Stimulated activated naive CD8-positive, alpha-beta T cell treated with anti-CD3 and anti-CD28 coated beads, Interleukin-15, Interleukin-2, amounts not matched to agents 100 ng/mL and 50 ng/mL, for 24 hours (primary cell): ENCODE measurements around the gene ERAL1.
A peak's percentile ranks its signal among the peaks of the same experiment; 100 is the strongest.
"Not testable (repeated sequence)": the region's sequence is repeated elsewhere in the genome, so short reads cannot be mapped to it uniquely, and the experiment has no call there.

Experiments
- H3K27ac Mint-ChIP-seq: one replicate; pipeline ENCODE4 v1.8.0; 2021; ENCODE audit warnings: mild to moderate bottlenecking, mixed read lengths
- H3K27me3 Mint-ChIP-seq: one replicate; pipeline ENCODE4 v1.8.0; 2021; ENCODE audit warnings: mixed read lengths
- H3K36me3 Mint-ChIP-seq: one replicate; pipeline ENCODE4 v1.8.0; 2021; ENCODE audit warnings: low read depth, mixed read lengths
- H3K4me1 Mint-ChIP-seq: one replicate; pipeline ENCODE4 v1.8.0; 2021; ENCODE audit warnings: low read depth, mixed read lengths
- H3K4me3 Mint-ChIP-seq: one replicate; pipeline ENCODE4 v1.8.0; 2021; ENCODE audit warnings: mild to moderate bottlenecking, mixed read lengths
- H3K9me3 Mint-ChIP-seq: one replicate; pipeline ENCODE4 v1.8.0; 2021; ENCODE audit warnings: mixed read lengths

Gene ERAL1

DNA sequence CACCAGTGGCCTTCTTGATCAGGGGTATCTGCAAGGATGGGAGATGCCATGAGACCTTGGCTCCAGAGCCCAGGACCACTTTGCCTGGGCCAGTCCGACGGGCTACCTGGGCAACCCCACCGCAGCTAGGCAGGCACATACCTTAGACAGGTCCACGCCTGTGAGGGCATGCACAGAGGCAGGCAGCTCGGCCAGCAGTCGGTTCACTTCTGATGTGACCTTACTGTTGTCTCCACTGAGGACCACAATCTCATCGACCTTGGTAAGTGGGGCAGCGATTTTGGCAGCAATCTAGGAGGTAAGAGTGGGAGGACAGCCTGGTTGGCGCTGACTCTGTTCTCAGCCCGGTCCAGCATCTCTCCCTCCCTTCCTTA is 25.7 kb downstream of the ERAL1 start:
- peaks cover 30% of the 10 kb centered on the region for H3K36me3 Mint-ChIP-seq
- H3K4me3 Mint-ChIP-seq, result no peak overlapping the region
- no peaks in the 10 kb centered on the region for H3K9me3 Mint-ChIP-seq
- no peaks in the 10 kb centered on the region for H3K27me3 Mint-ChIP-seq
- H3K4me1 Mint-ChIP-seq, result peaks cover 33% of the 10 kb centered on the region
- H3K27ac Mint-ChIP-seq, result no peak overlapping the region

DNA sequence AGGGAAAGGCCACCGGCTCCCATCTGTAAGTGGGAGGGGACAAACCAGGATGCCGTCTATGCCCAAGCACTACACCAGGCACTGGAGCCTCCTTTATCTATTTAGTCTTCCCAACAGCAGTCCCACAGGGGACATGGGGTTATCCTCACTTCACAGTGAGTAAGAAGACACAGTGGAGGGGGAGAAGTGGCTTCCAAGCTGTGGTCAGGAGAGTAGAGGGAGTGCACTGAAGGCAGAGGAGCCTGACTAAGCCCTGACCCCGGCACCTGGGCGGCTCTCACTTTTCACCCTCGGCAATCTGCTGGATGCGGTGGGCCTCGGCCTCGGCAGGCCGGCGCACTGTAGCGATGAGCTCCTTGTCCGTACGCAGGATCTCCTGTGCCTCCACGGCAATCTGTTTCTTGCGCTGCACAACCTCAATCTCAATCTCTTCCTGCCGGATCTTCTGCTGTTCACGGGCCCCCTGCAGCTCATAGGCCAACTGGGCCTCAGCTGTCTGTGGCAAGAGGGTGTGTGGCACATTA is 26.8 kb downstream of the ERAL1 start:
- Mint-ChIP-seq H3K4me1 (peaks cover 23% of the 10 kb centered on the region), H3K27ac (no peak overlapping the region), H3K36me3 (peaks cover 30% of the 10 kb centered on the region), H3K4me3 (no peak overlapping the region), H3K9me3 (no peaks in the 10 kb centered on the region), H3K27me3 (no peaks in the 10 kb centered on the region)

DNA sequence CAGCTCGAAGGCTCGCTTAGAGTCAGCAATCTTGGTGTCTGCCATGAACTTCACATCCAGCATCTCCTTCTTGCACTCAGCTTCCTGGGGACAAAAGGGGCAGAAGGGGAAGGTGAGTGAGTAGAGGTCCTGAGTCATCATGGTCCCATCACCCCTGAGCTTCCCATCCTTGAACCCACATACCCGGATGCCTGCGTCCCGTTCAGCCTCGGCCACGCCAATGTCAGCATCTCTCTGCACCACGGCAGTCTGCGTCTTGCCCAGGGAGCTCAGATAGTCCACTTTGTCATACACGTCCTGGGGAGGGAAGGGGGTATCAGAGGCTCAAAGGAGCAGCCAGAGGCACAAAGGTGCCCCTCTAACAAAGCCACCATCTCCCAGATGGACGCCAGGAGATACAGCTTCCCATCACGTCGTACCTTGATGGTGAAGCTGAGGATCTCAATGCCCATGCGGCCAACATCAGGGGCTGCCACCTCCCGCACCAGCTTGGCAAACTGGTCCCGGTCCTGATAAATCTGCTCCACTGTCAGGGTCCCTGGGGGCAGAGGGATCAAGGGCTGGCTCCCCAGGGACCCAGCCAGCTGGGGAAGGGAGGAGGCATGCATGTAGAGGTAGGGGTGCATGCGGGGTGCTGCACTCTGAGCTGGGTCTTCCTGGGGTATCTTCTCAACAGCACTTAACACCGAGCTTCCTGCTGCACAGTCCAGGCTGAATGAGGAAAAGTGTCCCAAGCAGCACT is 27.5 kb downstream of the ERAL1 start:
- H3K36me3 Mint-ChIP-seq, result peaks cover 30% of the 10 kb centered on the region
- H3K4me3 Mint-ChIP-seq, result no peak overlapping the region
- H3K4me1 Mint-ChIP-seq, result peaks cover 19% of the 10 kb centered on the region
- H3K27me3 Mint-ChIP-seq, result no peaks in the 10 kb centered on the region
- no peak overlapping the region for H3K27ac Mint-ChIP-seq
- no peaks in the 10 kb centered on the region for H3K9me3 Mint-ChIP-seq

DNA sequence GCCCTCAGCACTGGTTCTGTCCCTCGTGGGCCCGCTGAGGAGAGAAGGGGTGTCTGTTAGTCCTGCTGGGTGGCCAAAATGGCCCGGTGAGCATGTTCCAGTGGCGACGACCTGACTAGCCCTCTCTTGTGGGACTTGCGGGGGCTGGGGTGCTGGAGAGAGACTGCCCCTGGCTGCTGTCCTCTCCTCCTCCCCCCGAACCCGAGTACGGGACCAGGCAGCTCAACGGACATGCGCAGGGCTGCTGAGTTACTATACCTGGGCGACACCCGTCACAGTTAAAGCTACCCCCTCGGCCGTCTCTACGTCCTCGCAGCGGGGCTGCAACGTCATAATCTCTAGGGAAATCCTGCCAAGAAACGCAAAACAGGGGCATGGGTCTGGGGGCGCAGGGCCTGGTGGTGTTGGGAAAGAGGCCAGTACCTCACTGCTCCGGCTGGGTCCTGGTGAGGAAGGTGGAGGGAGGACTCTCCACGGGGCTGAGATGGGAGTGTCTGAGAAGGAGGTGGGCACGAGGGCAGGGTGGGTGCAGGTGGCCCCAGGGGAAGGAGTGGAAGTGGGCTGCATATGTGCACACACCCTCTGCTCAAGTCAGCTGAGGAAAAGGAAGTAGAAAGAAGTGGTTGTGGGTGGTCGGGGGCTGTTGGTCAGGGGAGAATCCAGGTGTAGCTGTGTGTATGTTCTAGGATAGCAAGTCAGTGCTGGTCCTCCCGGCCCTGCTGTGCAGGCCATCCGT is 29.3 kb downstream of the ERAL1 start:
- no peaks in the 10 kb centered on the region for H3K27me3 Mint-ChIP-seq
- H3K36me3 Mint-ChIP-seq, result peaks cover 19% of the 10 kb centered on the region
- H3K4me3 Mint-ChIP-seq, result no peak overlapping the region
- peaks cover 18% of the 10 kb centered on the region for H3K4me1 Mint-ChIP-seq
- no peaks in the 10 kb centered on the region for H3K9me3 Mint-ChIP-seq
- H3K27ac Mint-ChIP-seq, result no peak overlapping the region

DNA sequence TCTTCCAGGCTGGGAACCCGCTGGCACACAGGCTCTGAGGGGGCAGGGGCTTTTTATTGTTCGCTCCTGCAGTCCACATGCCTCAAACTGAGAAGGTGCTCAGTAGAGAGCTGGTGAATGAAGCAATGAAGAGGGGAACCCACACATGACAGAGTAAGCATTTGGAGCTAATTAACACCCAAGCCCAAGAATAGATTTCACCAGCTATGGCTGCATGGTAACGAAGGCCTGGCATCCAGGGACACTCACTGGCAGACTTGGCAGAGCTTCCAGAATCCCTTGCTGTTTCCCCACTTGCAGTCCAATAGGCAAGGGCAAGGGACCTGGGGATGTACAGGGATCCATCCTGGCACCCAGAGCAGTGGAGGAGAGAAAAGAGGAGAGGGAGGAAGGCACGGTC is 30.5 kb downstream of the ERAL1 start:
- no peaks in the 10 kb centered on the region for H3K27me3 Mint-ChIP-seq
- H3K27ac Mint-ChIP-seq, result no peak overlapping the region
- H3K9me3 Mint-ChIP-seq, result no peaks in the 10 kb centered on the region
- peaks cover 30% of the 10 kb centered on the region for H3K4me1 Mint-ChIP-seq
- H3K36me3 Mint-ChIP-seq, result peaks cover 12% of the 10 kb centered on the region
- H3K4me3 Mint-ChIP-seq, result no peak overlapping the region

DNA sequence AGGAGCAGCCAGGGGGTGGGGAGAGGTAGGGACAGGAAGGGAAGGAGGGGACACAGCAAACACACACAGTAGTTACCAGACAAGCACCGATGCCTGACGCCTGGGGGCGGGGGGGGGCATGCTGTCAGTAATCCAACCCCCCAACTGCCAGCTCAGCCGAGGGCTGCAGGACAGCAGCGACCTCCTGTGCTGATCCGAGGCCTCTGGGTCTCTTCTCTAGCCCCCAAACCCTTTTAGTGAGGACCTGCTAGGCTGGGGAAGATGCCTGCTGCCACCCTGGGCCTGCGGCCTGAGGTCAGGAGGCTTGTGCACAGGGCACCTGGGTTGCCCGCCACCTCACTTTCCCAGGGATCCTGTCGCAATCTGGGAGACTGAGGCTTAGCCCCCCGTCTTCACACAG is 31.1 kb downstream of the ERAL1 start:
- H3K27me3 Mint-ChIP-seq, result no peaks in the 10 kb centered on the region
- no peaks in the 10 kb centered on the region for H3K9me3 Mint-ChIP-seq
- no peak overlapping the region for H3K27ac Mint-ChIP-seq
- peaks cover 36% of the 10 kb centered on the region for H3K4me1 Mint-ChIP-seq
- no peak overlapping the region for H3K4me3 Mint-ChIP-seq
- H3K36me3 Mint-ChIP-seq, result peaks cover 14% of the 10 kb centered on the region

DNA sequence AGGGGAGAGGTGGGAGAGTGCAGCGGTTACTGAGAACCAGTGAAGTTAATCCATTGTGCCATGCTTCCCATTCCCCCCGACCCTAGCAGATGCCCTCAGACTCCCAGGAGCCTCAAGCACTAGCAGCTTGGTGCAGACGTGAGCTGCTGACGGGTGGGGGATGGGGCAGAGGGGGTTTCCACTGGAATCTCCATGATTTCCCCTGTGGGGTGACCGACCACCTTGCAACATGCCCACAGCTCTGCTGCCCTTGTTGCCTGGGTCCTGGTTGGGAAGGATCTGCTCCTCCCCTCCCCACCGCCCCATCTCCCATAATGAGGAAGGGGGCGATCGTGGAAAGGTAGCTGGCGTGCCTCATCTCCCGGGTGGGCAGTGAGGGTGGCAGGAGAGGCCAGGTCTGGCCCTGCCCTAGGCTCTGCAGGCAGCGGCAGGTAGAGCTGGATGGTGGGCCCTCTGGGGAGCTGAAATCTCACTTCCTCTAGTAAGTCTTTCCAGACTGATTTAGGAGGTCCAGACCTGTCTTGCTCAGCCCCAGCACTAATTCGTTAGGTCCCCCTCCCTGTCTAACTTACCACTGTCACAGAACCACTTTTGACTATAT is 33.2 kb downstream of the ERAL1 start:
- Mint-ChIP-seq H3K9me3 (no peaks in the 10 kb centered on the region), H3K4me3 (no peak overlapping the region), H3K27me3 (no peaks in the 10 kb centered on the region), H3K4me1 (peaks cover 54% of the 10 kb centered on the region), H3K36me3 (peaks cover 16% of the 10 kb centered on the region), H3K27ac (no peak overlapping the region)

DNA sequence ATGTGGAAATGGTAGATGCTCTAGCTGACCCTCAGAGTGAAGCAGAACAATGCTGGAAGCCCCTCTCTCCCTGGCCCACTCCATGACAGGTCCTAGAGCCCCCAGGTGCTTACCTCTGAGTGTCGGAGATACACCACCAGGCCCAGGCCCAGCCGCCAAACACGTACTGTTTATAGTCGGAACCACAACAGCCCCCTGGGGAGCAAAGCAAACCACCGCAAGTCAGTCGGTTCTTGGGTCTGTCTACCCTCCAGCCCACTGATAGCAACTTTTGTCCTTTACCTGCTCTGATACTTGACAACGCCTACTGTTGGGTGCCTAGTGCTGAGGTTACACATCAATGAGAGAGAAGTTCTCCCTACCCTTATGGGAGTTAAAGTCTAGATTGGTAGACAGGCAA is 34.0 kb downstream of the ERAL1 start:
- H3K4me1 Mint-ChIP-seq, result peaks cover 63% of the 10 kb centered on the region
- H3K4me3 Mint-ChIP-seq, result no peak overlapping the region
- peaks cover 16% of the 10 kb centered on the region for H3K36me3 Mint-ChIP-seq
- no peaks in the 10 kb centered on the region for H3K9me3 Mint-ChIP-seq
- no peaks in the 10 kb centered on the region for H3K27me3 Mint-ChIP-seq
- H3K27ac Mint-ChIP-seq, result peak overlapping the region; percentile 31

DNA sequence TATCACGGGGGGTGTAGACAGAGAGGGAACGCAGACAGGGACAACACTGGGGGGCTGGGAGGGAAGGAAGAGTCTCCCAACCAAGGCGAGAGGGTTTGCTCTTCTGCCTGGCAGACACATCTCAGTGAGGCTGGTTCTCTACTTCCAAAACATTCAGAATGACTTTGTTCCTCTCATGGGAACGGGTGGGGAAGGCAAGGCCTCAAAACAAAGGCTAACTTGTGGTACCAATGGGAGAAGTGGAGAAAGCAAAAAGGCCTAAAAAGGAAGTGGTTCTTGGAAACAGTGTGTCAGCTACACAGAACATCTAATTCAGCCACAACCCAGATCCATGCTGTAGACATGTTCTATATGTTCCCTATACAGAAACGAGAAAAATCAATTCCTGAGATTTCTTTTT is 35.2 kb downstream of the ERAL1 start:
- Mint-ChIP-seq H3K36me3 (peaks cover 12% of the 10 kb centered on the region), H3K4me1 (peaks cover 68% of the 10 kb centered on the region), H3K27me3 (no peaks in the 10 kb centered on the region), H3K9me3 (no peaks in the 10 kb centered on the region), H3K4me3 (no peak overlapping the region), H3K27ac (peak overlapping the region; percentile 40)

DNA sequence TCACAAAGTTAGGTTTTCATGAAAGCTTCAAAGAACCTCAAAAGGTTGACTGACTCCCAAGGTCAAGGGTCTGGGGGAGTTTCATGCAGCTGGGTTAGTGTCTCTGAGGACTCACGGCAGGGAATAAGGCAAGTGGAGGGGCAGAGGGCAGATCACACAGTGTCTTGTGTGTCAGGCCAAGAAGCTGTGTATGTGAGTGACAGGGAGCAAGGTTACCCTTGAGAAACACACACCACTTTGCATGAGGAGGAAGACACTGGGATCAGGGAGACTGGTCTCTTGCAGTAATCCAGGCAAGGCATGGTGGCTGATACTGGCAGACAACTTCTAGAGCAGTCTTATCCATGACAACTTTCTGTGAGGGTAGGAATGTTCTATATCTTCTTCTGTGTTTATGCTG is 36.4 kb downstream of the ERAL1 start:
- H3K27ac Mint-ChIP-seq, result peak overlapping the region; percentile 85
- H3K27me3 Mint-ChIP-seq, result no peaks in the 10 kb centered on the region
- peaks cover 12% of the 10 kb centered on the region for H3K36me3 Mint-ChIP-seq
- H3K9me3 Mint-ChIP-seq, result no peaks in the 10 kb centered on the region
- peaks cover 79% of the 10 kb centered on the region for H3K4me1 Mint-ChIP-seq
- no peak overlapping the region for H3K4me3 Mint-ChIP-seq

DNA sequence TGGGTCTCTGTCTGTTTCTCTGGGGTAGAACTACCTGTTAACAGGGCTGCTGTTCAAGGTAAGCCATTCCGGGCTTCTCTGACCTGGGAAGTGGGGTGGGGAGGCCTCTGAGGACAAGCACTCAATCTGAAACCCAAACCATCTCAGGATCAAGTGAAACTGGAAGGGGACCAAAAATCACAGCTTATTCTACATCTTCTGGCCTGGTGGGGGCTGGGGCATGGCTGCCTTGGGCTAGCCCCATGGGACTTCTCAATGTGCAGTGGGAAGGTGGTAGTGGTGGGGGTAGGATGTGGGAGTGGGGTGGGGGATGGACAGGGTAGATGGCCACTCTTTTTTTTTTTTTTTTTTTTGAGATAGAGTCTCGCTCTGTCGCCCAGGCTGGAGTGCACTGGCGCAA is 37.2 kb downstream of the ERAL1 start:
- peaks cover 86% of the 10 kb centered on the region for H3K4me1 Mint-ChIP-seq
- H3K36me3 Mint-ChIP-seq, result peaks cover 12% of the 10 kb centered on the region
- H3K27ac Mint-ChIP-seq, result peak overlapping the region; percentile 85
- H3K4me3 Mint-ChIP-seq, result no peak overlapping the region
- H3K9me3 Mint-ChIP-seq, result no peaks in the 10 kb centered on the region
- H3K27me3 Mint-ChIP-seq, result no peaks in the 10 kb centered on the region

DNA sequence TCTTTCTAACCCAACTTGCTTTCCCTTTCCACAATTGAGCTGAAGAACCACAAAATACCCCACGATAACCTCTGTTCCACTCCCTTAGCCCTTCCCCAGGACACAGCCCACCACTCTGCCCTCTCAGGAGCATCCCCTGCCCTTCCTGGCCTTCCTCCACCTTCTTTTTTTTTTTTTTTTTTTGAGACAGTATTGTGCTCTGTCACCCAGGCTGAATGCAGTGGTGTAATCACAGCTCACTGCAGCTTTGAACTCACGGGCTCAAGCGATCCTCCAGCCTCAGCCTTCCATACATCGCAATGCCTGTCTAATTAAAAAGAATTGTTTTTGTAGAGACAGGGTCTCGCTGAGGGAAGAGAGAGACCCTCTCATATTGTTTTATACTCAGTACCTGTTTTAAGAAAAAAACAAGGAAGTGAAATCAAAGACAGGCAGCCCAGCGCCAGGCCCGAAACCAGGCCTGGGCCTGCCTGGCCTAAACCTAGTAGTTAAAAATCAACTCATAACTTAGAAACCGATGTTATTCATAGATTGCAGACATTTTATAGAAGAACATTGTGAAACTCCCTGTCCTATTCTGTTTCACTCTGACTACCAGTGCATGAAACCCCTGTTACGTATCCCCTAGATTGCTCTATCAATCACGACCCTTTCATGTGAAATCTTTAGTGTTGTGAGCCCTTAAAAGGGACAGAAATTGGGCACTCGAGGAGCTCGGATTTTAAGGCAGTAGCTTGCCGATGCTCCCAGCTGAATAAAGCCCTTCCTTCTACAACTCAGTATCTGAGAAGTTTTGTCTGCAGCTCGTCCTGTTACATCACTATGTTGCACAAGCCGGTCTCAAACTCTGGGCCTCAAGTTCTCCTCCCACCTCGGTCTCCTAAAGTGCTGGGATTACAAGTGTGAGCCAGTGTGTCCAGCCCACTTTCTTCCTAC is 38.7 kb downstream of the ERAL1 start:
- H3K4me3 Mint-ChIP-seq, result peak overlapping the region; percentile 74
- H3K36me3 Mint-ChIP-seq, result peaks cover 17% of the 10 kb centered on the region
- H3K27ac Mint-ChIP-seq, result peak overlapping the region; percentile 100
- not testable (repeated sequence) for H3K9me3 Mint-ChIP-seq, H3K27me3 Mint-ChIP-seq
- peaks cover 81% of the 10 kb centered on the region for H3K4me1 Mint-ChIP-seq

DNA sequence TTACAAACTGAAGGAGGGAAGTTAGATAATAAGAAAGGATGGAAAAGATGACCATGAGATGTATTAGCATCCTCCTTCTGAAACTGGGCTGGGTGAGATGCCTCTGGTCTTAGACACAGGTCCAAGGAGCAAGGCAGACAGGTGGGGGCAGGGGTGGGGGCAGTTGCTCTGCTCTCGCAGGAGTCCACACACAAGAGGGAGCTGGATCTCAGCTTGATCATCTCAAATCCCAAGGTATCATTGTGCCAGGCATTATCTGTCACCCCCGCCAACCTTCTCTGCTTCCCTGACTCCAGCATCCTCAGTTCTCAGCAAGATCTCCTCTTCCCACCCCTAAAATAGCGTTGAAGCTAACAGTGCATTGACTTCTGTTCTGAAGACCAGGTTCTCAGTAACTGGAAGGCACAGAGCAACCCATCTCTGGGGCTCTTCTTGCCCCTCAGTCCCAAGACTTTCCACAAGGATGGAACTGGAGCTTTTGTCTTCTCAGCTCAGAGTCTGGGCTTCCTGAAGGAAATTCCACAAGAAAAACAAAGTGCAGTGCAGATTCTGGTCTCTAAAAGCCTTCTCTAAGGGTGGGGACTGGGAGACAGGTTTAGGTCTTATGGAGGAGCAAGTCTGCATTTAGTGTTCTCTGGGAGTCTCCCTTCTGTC is 41.1 kb downstream of the ERAL1 start:
- H3K27ac Mint-ChIP-seq, result peak overlapping the region; percentile 93
- peak overlapping the region; percentile 91 for H3K4me3 Mint-ChIP-seq
- peaks cover 67% of the 10 kb centered on the region for H3K4me1 Mint-ChIP-seq
- H3K27me3 Mint-ChIP-seq, result no peaks in the 10 kb centered on the region
- H3K9me3 Mint-ChIP-seq, result no peaks in the 10 kb centered on the region
- H3K36me3 Mint-ChIP-seq, result peaks cover 30% of the 10 kb centered on the region

DNA sequence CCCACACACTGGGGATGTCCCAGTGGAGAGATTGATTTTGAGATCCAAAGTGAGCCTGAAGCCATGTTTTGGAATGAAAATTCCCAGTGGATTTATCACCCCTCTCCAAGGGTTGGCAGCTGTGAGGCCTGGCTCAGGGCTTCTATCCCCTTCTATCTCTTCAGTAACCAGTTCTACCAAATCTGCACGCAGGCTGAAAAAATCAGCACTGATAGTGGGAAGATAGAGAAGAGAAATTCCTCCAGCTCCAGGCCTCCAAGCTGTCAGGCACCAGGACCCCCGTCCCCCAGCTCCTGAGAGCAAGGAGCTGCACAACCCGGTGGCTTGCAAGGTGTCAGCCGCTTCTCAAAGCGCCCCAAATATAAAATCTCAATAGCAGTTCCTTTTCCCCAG is 41.7 kb downstream of the ERAL1 start:
- no peaks in the 10 kb centered on the region for H3K9me3 Mint-ChIP-seq
- H3K36me3 Mint-ChIP-seq, result peaks cover 25% of the 10 kb centered on the region
- peak overlapping the region; percentile 93 for H3K27ac Mint-ChIP-seq
- peaks cover 67% of the 10 kb centered on the region for H3K4me1 Mint-ChIP-seq
- peak overlapping the region; percentile 91 for H3K4me3 Mint-ChIP-seq
- no peaks in the 10 kb centered on the region for H3K27me3 Mint-ChIP-seq
